ENCODE results near the gene STK32B.

DNA sequence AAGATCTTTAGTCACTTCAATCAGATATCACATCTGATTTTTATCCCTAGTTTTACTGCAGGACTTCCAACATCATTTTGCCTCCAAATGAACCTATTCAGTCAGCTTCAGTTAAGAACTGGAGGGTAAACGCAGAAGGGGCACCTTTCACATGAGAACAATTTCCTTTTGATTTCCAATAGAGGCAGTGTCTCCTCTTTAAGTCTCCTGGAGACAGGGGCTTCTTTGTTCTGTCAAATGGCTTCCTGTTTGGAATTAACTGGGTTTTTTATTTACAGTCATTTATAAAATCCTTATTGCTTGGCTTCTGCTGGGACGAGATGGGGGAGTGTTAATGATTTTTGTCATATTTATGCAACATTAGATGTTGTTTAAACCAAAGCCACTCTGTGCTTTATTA, 164.0 kb downstream of the STK32B start:
- TF ChIP-seq, protein P1, sequence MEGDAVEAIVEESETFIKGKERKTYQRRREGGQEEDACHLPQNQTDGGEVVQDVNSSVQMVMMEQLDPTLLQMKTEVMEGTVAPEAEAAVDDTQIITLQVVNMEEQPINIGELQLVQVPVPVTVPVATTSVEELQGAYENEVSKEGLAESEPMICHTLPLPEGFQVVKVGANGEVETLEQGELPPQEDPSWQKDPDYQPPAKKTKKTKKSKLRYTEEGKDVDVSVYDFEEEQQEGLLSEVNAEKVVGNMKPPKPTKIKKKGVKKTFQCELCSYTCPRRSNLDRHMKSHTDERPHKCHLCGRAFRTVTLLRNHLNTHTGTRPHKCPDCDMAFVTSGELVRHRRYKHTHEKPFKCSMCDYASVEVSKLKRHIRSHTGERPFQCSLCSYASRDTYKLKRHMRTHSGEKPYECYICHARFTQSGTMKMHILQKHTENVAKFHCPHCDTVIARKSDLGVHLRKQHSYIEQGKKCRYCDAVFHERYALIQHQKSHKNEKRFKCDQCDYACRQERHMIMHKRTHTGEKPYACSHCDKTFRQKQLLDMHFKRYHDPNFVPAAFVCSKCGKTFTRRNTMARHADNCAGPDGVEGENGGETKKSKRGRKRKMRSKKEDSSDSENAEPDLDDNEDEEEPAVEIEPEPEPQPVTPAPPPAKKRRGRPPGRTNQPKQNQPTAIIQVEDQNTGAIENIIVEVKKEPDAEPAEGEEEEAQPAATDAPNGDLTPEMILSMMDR (IDR thresholded peaks at IDR 0.05) = no peak
- TF ChIP-seq POLR2A (IDR thresholded peaks at IDR 0.05) = no peak

All from lower leg skin (tissue), 3 donors.